ENCODE results near the gene GPR52. TPM values are rescaled to one million over a fixed set of nuclear protein-coding genes. Genes with fewer than 3 reads are reported as not detected.

Gene GPR52
- total RNA-seq, 1 experiment from 2014 or later = 0.22 TPM

DNA sequence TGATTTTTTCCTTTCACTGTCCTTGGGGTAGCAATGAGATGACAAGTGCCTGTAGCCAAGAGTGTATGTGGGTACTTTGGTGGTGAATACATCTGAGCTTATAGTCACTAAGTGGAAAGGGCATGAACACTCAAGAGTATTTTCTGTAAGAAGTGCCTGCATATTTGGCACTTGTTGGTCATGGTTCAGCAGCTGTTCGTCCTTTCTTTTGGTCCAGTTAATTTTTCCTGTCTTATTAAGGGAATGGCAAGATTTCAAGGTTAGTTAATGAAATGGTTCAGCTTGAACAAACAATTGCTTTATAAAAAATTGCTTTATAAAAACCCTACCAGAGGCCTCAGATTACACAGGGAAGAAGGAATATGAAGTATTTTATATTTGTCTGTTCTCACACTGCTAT, 48.6 kb upstream of the GPR52 start (continued):
- TF ChIP-seq, protein P1, sequence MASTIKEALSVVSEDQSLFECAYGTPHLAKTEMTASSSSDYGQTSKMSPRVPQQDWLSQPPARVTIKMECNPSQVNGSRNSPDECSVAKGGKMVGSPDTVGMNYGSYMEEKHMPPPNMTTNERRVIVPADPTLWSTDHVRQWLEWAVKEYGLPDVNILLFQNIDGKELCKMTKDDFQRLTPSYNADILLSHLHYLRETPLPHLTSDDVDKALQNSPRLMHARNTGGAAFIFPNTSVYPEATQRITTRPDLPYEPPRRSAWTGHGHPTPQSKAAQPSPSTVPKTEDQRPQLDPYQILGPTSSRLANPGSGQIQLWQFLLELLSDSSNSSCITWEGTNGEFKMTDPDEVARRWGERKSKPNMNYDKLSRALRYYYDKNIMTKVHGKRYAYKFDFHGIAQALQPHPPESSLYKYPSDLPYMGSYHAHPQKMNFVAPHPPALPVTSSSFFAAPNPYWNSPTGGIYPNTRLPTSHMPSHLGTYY (CRISPR knock-in tag; IDR thresholded peaks at IDR 0.05) = no peak

GRCh38 chr1:174401075-174401474, 46.7 kb upstream of the GPR52 start:
- DNase-seq (ENCODE audit: low spot score) (no peak), ATAC-seq (no peak)
- POLR2A ChIA-PET = no interaction called here
- H3K27ac Mint-ChIP-seq = no peak overlapping the region
- TF ChIP-seq MYBL2 (CRISPR knock-in tag; IDR thresholded peaks at IDR 0.05) = no peak
- TF ChIP-seq RORB (CRISPR knock-in tag; IDR thresholded peaks at IDR 0.05) = no peak
- TF ChIP-seq ZNF425 (CRISPR knock-in tag; conservative IDR thresholded peaks at IDR 0.05) = no peak
- CTCF ChIA-PET = no interaction called here
- H3K9me3 Mint-ChIP-seq = no peaks in the 10 kb centered on the region
- no peaks in the 10 kb centered on the region; the same call in 1 of the 2 replicates for H3K27me3 Mint-ChIP-seq (ENCODE audit: low read depth)
- H3K4me3 Mint-ChIP-seq = no peak overlapping the region
- no peaks in the 10 kb centered on the region for H3K4me1 Mint-ChIP-seq
- no peaks in the 10 kb centered on the region for H3K36me3 Mint-ChIP-seq

DNA sequence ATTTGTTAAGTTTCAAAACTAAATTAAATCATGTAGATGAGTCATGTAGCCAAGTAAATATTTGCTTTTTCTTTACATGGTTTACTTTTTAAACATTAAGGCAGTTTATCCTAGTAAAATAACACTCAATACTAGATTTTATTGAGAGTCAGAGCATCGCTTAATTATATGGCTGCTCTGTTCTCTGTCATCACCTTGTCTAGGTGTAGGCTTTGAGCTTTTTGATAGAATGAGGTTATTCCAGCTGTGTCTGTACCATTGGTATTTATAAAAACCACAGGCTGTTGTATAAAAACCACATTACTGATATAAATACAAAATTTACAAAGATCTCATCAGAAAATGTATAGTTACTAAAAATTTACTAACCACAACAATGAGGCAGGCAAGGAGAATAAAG, 42.5 kb upstream of the GPR52 start:
- ATAC-seq (no peak), DNase-seq (ENCODE audit: low spot score) (no peak)
- TF ChIP-seq EMX1 (CRISPR knock-in tag; IDR thresholded peaks at IDR 0.05) (no peak), MXD4 (CRISPR knock-in tag; IDR thresholded peaks at IDR 0.05; ENCODE audit: borderline replicate concordance) (no peak), ZNF232 (CRISPR knock-in tag; IDR thresholded peaks at IDR 0.05) (no peak), OVOL2 (CRISPR knock-in tag; IDR thresholded peaks at IDR 0.05; ENCODE audit: borderline replicate concordance) (no peak), E2F1 (CRISPR knock-in tag; IDR thresholded peaks at IDR 0.05) (no peak), SMAD4 (CRISPR knock-in tag; IDR thresholded peaks at IDR 0.05) (no peak), CDX4 (CRISPR knock-in tag; IDR thresholded peaks at IDR 0.05; ENCODE audit: borderline replicate concordance) (no peak), NFATC4 (CRISPR knock-in tag; IDR thresholded peaks at IDR 0.05) (no peak), NR1H2 (CRISPR knock-in tag; IDR thresholded peaks at IDR 0.05) (no peak), ZNF671 (CRISPR knock-in tag; IDR thresholded peaks at IDR 0.05) (no peak), PRRX2 (CRISPR knock-in tag; IDR thresholded peaks at IDR 0.05) (no peak), TP53 (CRISPR knock-in tag; IDR thresholded peaks at IDR 0.05) (no peak)
- TF ChIP-seq, protein P2, sequence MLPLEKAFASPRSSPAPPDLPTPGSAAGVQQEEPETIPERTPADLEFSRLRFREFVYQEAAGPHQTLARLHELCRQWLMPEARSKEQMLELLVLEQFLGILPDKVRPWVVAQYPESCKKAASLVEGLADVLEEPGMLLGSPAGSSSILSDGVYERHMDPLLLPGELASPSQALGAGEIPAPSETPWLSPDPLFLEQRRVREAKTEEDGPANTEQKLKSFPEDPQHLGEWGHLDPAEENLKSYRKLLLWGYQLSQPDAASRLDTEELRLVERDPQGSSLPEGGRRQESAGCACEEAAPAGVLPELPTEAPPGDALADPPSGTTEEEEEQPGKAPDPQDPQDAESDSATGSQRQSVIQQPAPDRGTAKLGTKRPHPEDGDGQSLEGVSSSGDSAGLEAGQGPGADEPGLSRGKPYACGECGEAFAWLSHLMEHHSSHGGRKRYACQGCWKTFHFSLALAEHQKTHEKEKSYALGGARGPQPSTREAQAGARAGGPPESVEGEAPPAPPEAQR (CRISPR knock-in tag; IDR thresholded peaks at IDR 0.05) = no peak
- TF ChIP-seq, protein P3, sequence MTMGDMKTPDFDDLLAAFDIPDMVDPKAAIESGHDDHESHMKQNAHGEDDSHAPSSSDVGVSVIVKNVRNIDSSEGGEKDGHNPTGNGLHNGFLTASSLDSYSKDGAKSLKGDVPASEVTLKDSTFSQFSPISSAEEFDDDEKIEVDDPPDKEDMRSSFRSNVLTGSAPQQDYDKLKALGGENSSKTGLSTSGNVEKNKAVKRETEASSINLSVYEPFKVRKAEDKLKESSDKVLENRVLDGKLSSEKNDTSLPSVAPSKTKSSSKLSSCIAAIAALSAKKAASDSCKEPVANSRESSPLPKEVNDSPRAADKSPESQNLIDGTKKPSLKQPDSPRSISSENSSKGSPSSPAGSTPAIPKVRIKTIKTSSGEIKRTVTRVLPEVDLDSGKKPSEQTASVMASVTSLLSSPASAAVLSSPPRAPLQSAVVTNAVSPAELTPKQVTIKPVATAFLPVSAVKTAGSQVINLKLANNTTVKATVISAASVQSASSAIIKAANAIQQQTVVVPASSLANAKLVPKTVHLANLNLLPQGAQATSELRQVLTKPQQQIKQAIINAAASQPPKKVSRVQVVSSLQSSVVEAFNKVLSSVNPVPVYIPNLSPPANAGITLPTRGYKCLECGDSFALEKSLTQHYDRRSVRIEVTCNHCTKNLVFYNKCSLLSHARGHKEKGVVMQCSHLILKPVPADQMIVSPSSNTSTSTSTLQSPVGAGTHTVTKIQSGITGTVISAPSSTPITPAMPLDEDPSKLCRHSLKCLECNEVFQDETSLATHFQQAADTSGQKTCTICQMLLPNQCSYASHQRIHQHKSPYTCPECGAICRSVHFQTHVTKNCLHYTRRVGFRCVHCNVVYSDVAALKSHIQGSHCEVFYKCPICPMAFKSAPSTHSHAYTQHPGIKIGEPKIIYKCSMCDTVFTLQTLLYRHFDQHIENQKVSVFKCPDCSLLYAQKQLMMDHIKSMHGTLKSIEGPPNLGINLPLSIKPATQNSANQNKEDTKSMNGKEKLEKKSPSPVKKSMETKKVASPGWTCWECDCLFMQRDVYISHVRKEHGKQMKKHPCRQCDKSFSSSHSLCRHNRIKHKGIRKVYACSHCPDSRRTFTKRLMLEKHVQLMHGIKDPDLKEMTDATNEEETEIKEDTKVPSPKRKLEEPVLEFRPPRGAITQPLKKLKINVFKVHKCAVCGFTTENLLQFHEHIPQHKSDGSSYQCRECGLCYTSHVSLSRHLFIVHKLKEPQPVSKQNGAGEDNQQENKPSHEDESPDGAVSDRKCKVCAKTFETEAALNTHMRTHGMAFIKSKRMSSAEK (CRISPR knock-in tag; IDR thresholded peaks at IDR 0.05; ENCODE audit: borderline replicate concordance) = no peak
- TF ChIP-seq, protein P4, sequence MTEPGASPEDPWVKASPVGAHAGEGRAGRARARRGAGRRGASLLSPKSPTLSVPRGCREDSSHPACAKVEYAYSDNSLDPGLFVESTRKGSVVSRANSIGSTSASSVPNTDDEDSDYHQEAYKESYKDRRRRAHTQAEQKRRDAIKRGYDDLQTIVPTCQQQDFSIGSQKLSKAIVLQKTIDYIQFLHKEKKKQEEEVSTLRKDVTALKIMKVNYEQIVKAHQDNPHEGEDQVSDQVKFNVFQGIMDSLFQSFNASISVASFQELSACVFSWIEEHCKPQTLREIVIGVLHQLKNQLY (CRISPR knock-in tag; IDR thresholded peaks at IDR 0.05) = no peak
- no peaks in the 10 kb centered on the region for H3K9me3 Mint-ChIP-seq
- H3K4me3 Mint-ChIP-seq = no peak overlapping the region
- H3K27ac Mint-ChIP-seq = no peak overlapping the region
- H3K27me3 Mint-ChIP-seq (ENCODE audit: low read depth) = no peaks in the 10 kb centered on the region; the same call in 1 of the 2 replicates
- no peaks in the 10 kb centered on the region for H3K4me1 Mint-ChIP-seq
- POLR2A ChIA-PET = no interaction called here
- CTCF ChIA-PET = no interaction called here
- H3K36me3 Mint-ChIP-seq = no peaks in the 10 kb centered on the region
